Measurements from ENCODE around the gene CBFA2T3.

- TF ChIP-seq, protein P1, sequence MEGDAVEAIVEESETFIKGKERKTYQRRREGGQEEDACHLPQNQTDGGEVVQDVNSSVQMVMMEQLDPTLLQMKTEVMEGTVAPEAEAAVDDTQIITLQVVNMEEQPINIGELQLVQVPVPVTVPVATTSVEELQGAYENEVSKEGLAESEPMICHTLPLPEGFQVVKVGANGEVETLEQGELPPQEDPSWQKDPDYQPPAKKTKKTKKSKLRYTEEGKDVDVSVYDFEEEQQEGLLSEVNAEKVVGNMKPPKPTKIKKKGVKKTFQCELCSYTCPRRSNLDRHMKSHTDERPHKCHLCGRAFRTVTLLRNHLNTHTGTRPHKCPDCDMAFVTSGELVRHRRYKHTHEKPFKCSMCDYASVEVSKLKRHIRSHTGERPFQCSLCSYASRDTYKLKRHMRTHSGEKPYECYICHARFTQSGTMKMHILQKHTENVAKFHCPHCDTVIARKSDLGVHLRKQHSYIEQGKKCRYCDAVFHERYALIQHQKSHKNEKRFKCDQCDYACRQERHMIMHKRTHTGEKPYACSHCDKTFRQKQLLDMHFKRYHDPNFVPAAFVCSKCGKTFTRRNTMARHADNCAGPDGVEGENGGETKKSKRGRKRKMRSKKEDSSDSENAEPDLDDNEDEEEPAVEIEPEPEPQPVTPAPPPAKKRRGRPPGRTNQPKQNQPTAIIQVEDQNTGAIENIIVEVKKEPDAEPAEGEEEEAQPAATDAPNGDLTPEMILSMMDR (conservative IDR thresholded peaks at IDR 0.05), result no peak
- no peak for TF ChIP-seq ZFX (IDR thresholded peaks at IDR 0.05)
These were observed 11.6 kb downstream of the CBFA2T3 start for GRCh38 chr16:88965411-88965810.
